NCI-H2107 treated with DMSO at 0.1 percent for 48 hours (cell line): ENCODE results near the gene TMEM163.
"Not testable (repeated sequence)": the region's sequence is repeated elsewhere in the genome, so short reads cannot be mapped to it uniquely, and the experiment has no call there.

Experiments used
- DNase-seq: peaks from one replicate; lab custom pipeline; 2025; ENCODE audit not compliant: unreplicated experiment; lab: John Stamatoyannopoulos, UW

TMEM163 gene

DNA sequence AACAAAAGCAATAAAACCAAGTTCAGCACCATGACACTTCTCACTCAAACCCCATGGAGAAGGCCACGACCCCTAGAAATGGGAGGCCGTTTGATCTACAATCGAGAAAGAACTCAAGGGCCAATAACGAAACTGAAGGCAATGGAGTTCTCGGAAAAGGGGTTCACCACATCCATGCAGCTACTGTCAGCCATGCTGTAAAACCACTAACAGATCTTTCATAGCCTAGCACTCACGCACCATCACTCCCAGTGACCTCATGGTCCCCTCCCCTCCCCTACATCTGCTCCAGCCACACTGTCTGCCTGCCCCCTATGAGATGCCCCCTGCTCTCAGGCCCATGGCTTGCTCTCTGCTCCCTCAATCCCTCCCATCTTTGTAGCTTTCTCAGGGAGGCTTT lies 135.3 kb downstream of the TMEM163 start:
- no peak for DNase-seq

- no peak for DNase-seq
Observed at GRCh38 chr2:134582547-134582899, 136.3 kb downstream of the TMEM163 start.

DNA sequence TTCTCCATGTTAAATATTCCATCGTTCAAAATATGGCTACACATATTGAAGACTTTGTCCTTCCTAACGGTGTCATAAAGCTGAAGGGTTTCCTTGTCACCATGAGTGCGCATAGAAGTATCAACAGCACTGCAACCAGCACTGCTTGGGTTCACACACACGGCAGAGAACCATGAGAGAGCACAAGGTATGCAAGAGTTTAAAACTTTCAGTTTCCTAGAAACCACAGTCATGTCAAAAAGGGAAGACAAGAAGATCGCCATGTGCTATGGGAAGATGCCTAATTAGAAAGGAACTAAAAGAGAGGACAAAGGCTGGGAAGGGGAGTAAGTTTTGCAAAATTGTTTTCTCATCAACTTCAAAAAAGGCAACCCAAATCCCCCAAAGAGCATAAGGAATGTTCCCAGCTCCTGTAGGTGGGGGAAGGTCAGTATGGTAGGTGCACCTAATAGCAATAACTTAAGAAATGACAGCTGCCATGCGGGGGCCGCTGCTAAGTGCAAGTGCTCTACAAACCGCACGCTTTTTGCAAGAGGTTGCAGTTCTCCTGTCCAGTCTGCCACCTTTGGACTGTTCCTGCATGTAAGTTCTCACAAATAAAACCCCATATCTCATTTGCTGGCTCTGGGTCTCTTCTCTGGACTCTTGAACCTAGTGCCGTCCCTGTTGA lies 136.8 kb downstream of the TMEM163 start:
- no peak for DNase-seq

- DNase-seq = no peak
Observed at GRCh38 chr2:134578316-134578715, 140.5 kb downstream of the TMEM163 start.

GRCh38 chr2:134576478-134576877 lies 142.3 kb downstream of the TMEM163 start:
- no peak for DNase-seq

DNA sequence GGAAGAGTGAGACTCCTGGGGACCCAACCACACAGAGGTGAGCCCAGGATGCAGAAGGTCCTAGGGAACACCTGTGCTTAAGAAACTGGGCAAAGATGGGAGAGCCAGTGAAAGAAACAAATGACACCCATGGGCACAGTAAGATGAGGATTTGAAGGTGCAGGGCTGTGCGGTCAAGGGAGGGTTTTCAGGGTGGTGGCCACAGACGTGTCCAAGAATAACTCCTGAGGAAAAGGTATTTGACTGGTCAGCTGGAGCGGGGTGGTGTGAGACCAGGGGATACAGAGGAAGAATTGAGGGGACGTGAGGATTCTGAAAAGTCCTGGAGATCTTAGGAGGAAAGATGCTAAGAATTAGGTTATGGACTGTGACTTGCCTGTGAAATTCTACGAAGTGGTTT lies 142.9 kb downstream of the TMEM163 start:
- DNase-seq = no peak

GRCh38 chr2:134574611-134575330 lies 144.0 kb downstream of the TMEM163 start:
- DNase-seq = no peak

- DNase-seq = no peak
Observed at GRCh38 chr2:134573724-134574123, 145.1 kb downstream of the TMEM163 start.

- DNase-seq = no peak
Observed at GRCh38 chr2:134573085-134573370, 145.8 kb downstream of the TMEM163 start.

DNA sequence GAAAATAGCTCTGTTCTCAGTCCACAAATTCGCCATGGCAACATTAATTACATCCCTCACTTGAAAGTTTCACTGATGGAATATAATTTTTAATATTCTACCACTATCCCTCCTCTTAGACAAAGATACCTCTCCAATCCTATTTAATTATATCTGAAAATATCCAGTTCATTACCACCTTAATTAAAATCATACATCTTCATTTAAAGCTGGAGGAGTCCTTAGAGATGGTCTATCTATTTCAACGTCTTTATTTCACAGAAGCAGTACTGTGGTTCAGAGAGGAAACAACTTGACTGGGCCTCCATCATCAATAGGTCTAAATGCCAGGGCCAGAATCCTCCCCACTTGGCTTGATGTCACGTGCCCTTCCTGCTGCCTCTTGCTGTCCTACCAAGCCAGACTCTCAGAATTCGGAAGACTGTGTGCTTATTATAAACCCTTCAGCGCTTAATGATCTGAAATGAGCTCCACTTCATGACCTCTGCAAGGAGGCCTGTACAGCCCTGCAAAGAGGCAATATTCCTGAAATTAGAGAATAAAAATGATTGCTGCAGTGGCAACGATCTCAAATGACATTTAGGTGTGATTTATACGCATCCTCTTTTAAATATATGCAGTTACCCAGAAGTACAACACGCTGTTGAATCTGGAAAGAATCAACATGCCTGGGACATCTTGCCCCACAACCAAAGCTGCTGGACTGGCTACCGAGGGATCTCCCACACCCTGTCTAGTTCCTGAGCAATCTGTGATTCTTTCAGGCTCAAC lies 146.3 kb downstream of the TMEM163 start:
- DNase-seq = no peak

- no peak for DNase-seq
Observed at GRCh38 chr2:134570676-134571075, 148.1 kb downstream of the TMEM163 start.

- no peak for DNase-seq
Observed at GRCh38 chr2:134568413-134568812, 150.4 kb downstream of the TMEM163 start.

DNA sequence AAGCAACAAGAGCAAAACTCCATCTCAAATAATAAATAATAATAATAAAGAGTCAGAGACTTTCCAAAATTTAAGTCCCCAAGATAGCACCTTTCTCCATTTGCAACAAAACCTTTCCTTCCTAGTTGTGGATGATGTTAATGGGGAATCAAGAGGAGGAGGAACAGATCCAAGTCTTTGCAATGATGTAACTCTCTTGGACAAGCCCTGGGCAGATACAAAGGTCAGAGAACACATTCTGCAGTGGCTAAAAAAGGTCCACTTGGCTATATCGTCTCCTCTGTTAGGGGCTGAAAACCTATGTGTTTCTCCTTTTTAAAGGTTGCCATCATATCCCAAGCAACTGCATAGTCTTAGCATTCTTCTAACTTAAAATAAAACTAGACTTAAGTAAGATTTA lies 151.1 kb downstream of the TMEM163 start:
- no peak for DNase-seq

DNA sequence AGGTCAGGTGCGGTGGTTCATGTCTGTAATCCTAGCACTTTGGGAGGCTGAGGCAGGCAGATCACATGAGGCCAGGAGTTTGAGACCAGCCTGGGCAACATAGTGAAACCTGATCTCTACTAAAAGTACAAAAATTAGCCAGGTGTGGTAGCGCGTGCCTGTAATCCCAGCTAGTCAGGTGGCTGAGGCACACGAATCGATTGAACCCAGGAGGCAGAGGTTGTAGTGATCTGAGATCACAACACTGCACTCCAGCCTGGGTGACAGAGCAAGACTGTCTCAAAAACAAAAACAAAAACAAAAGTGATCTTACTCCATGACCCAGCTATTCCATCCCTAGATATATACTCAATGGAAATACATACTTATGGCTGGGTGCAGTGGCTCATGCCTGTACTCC lies 153.8 kb downstream of the TMEM163 start:
- not testable (repeated sequence) for DNase-seq

DNA sequence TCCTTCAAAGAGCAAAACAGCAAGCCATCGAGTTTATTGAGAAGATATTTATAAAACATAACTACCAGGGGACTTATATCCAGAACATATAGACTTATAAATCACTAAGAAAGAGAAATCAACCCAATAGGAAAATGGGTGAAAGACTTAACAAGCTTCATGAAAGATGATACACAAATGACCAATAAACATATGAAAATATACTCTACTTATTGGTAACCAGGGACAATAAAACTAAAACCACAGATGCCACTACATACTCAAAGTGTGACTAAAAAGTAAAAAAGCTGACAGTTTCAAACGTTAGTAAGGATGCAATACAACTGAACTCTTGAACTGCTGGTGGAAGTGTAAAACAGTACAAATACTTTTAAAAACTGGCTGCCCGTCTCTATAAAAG lies 154.3 kb downstream of the TMEM163 start:
- no peak for DNase-seq

DNA sequence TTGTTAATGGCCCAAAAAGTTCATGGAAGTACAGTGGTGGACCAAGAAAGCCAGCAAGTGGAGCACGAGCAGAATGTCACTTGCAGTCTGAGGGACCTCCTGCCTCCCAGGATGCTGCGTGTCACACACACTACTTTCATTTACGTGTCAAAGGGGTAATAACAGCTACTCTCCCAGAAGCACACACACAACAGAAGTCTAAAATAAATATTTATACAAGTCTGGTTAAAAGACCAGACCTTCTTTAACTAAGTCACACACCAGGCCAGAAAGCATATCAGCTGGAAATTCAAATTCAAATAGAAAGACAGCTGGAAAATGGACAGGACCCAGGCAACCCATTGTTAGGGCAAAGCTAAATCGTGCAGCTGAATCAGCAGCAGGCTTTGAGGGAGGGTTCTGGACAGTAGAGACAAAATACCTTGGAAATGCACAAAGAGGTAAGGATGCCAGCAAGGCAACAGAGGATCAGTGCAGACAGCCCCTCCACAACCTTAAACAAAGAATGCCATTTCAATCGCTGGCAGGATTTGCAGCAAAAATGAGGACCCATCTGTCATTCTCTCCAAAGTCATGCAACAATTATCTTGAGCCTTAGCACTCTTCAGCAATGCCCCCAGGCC lies 160.5 kb downstream of the TMEM163 start:
- DNase-seq = no peak

GRCh38 chr2:134555411-134555810 lies 163.4 kb downstream of the TMEM163 start:
- no peak for DNase-seq

DNA sequence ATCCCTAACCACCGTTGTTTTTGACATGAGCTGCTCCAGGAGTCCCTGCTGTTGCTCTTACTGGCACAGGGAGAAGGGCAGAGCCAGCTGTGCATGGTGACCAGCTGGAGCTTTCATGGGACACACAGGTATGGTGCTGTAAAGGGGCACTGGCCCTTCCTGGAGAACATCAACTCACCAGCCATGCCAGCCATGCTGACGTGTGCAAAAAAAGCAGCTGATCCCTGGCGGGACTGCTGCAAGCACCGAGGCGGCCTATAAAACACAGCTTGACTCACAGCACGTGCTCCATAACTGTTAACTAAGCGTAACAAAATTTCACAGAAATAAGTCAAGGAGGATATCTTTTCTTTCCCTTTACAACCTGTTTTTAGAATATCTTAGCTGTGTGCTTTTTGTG lies 165.1 kb downstream of the TMEM163 start:
- DNase-seq = no peak

DNA sequence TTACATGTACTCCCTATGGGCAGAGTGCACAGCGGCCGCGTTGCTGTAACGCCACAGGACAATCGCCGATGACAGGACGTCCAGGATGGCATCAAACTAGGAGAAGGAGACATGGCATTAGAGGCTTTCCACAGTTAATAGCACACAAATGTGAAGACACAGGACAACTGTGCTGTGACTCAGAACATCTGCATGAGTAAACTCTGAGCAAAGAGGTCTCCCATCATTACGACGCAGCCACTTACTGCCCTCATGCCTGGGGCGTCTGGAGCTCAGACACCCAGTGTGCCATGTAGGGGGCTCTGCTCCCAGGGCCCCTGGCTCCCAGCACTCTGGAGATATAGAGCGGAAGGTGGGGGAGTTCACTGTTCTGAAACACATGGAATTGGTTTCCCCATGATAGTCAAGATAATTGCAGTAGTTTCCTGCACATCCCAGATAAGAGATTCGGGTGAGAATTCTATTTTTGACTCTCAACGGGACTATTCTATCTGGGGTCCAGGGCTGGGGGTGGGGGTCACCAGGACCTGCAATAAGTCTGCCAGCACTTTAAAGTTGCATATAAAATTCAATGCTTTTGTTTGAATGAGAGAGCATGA lies 168.1 kb downstream of the TMEM163 start:
- DNase-seq = no peak

DNA sequence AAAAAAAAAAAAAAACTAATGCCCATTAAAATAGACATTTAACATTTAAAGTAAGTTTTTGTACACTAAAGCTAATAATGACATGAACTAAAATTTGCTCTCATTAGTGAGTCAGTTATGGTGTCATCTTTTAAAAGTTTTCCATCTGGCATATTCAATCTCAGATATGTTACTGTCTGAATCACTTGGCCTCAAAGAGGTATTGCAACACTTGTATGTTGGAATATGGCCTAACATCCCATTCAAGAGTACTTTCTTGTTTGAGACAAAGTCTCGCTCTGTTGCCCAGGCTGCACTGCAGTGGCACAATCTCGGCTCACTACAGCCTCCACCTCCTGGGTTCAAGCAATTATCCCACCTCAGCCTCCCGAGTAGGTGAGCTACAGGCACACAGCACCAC lies 169.7 kb downstream of the TMEM163 start:
- DNase-seq = no peak

GRCh38 chr2:134540990-134541389 lies 177.8 kb downstream of the TMEM163 start:
- DNase-seq = no peak

DNA sequence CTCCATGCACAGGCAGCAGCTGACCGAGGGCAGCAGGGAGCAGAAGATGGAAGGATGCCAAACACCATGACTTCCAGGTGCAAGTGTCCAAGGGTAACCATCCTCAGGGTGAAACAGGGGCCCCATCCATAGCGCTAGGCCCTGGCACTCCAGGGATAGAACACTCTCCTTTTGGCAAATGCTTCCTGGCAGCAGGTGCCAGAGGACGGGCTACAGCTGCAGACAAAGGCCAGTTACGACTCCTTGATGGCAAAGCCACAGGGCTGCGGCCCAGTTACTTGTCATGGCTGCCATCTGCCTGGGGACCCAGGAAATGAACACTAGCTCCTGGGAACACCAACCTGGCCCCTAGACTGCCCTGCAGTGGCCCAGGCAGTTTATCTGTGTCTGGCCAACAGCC lies 178.8 kb downstream of the TMEM163 start:
- DNase-seq = peak; percentile 13
